ENCODE data around the gene CCR2.

CCR2 gene

GRCh38 chr3:46356276-46356675, 2.4 kb downstream of the CCR2 start:
- no peak for DNase-seq

- DNase-seq = no peak
Observed at GRCh38 chr3:46356909-46357308, 3.0 kb downstream of the CCR2 start.

- no peak for DNase-seq
Observed at GRCh38 chr3:46358466-46358865, 4.6 kb downstream of the CCR2 start.

- no peak for DNase-seq
Observed at GRCh38 chr3:46359733-46360493, 6.0 kb downstream of the CCR2 start.

GRCh38 chr3:46360907-46361306, 7.0 kb downstream of the CCR2 start:
- DNase-seq = peak in 1 of 2 donors; percentile 28

- peak in 1 of 2 donors; percentile 41 for DNase-seq
Observed at GRCh38 chr3:46361408-46362283, 7.7 kb downstream of the CCR2 start.

GRCh38 chr3:46365041-46365440, 11.1 kb downstream of the CCR2 start:
- DNase-seq = no peak

- DNase-seq = no peak
Observed at GRCh38 chr3:46365737-46366524, 12.0 kb downstream of the CCR2 start.

- DNase-seq = no peak
Observed at GRCh38 chr3:46367811-46368210, 13.9 kb downstream of the CCR2 start.

GRCh38 chr3:46368569-46368968, 14.7 kb downstream of the CCR2 start:
- peak; percentile 83 to 88 for DNase-seq

- DNase-seq = no peak
Observed at GRCh38 chr3:46369151-46369550, 15.2 kb downstream of the CCR2 start.

- DNase-seq = no peak
Observed at GRCh38 chr3:46369675-46370132, 15.8 kb downstream of the CCR2 start.

- DNase-seq = peak in 1 of 2 donors; percentile 63
Observed at GRCh38 chr3:46370839-46371518, 17.1 kb downstream of the CCR2 start, which contains the start of gene CCR5. CCR5 (plus strand) TSS chr3:46370946; CDS start chr3:46372903, 1,957 bp downstream.

GRCh38 chr3:46371519-46372340, 17.8 kb downstream of the CCR2 start:
- no peak for DNase-seq

- DNase-seq = peak; percentile 35 to 57
Observed at GRCh38 chr3:46372492-46373359, 18.8 kb downstream of the CCR2 start.

- no peak for DNase-seq
Observed at GRCh38 chr3:46374755-46375154, 20.8 kb downstream of the CCR2 start.

GRCh38 chr3:46375218-46375617, 21.3 kb downstream of the CCR2 start:
- no peak for DNase-seq

- DNase-seq = no peak
Observed at GRCh38 chr3:46375814-46376213, 21.9 kb downstream of the CCR2 start.

- DNase-seq = peak; percentile 65 to 71
Observed at GRCh38 chr3:46378426-46378942, 24.6 kb downstream of the CCR2 start.

All from CD4-positive, alpha-beta T cell treated with Interleukin-4 for 1 hour (primary cell).